SU-DHL-6 (cell line): ENCODE measurements around the gene ZFP36L1.
"Not testable (repeated sequence)": the region's sequence is repeated elsewhere in the genome, so short reads cannot be mapped to it uniquely, and the experiment has no call there.

ENCODE experiments used
- H2AFZ ChIP-seq: fragments of 200-600 bp; sonication (generic); 2 replicates; pipeline ENCODE4 v1.6.1; 2014; ENCODE audit warnings: low read depth, mild to moderate bottlenecking, moderate library complexity, mixed read lengths, antibody characterized with exemption, low read length; ENCODE audit not compliant: severe bottlenecking
- H3F3A ChIP-seq: fragments of 200-600 bp; shearing (Covaris generic); 2 replicates; pipeline ENCODE4 v1.6.0; 2016; ENCODE audit warnings: antibody characterized with exemption, mild to moderate bottlenecking; ENCODE audit not compliant: insufficient read depth
- H3K27ac ChIP-seq: fragments of 200-600 bp; sonication (generic); 2 replicates; pipeline ENCODE4 v1.5.1; 2016; ENCODE audit warnings: low read depth, mild to moderate bottlenecking, low read length, moderate library complexity, mixed read lengths
- H3K27me3 ChIP-seq: fragments of 200-600 bp; sonication (generic), shearing (Covaris generic); 2 replicates; pipeline ENCODE4 v1.6.0; 2014; ENCODE audit warnings: mild to moderate bottlenecking, low read length
- H3K36me3 ChIP-seq: fragments of 200-600 bp; sonication (generic); 2 replicates; pipeline ENCODE4 v1.6.1; 2014; ENCODE audit warnings: mild to moderate bottlenecking, low read length, mixed read lengths
- H3K4me2 ChIP-seq: fragments of 300-600, 200-600 bp; shearing (Covaris generic), sonication (generic); 2 replicates; pipeline ENCODE4 v1.6.0; 2014; ENCODE audit warnings: low read length, low read depth, mild to moderate bottlenecking; ENCODE audit not compliant: poor library complexity, severe bottlenecking
- H3K4me3 ChIP-seq: fragments of 200-600 bp; sonication (generic); 2 replicates; pipeline ENCODE4 v1.5.1; 2014; ENCODE audit warnings: antibody characterized with exemption, low read length, mild to moderate bottlenecking, mixed read lengths; ENCODE audit not compliant: insufficient read depth, poor library complexity, severe bottlenecking
- H3K79me2 ChIP-seq: fragments of 200-600 bp; sonication (generic); 2 replicates; pipeline ENCODE4 v1.6.1; 2014; ENCODE audit warnings: mild to moderate bottlenecking, low read length, moderate library complexity; ENCODE audit not compliant: insufficient read depth
- H3K9ac ChIP-seq: fragments of 200-600 bp; sonication (generic); 2 replicates; pipeline ENCODE4 v1.7.0; 2014; ENCODE audit warnings: mild to moderate bottlenecking, low read length
- H3K9me2 ChIP-seq: fragments of 200-600 bp; sonication (generic); replicated peaks from 2 replicates; pipeline ENCODE4 v1.6.1; 2014; ENCODE audit warnings: low read length; ENCODE audit not compliant: insufficient read depth
- H3K9me3 ChIP-seq: fragments of 200-600 bp; sonication (generic); 2 replicates; pipeline ENCODE4 v1.6.1; 2014; ENCODE audit warnings: low read length, mixed read lengths; ENCODE audit not compliant: insufficient read depth
- H4K20me1 ChIP-seq: fragments of 200-600 bp; sonication (generic); 2 replicates; pipeline ENCODE4 v1.6.1; 2014; ENCODE audit warnings: low read depth, mild to moderate bottlenecking, antibody characterized with exemption, low read length, moderate library complexity, mixed read lengths
- EZH2phosphoT487 ChIP-seq: fragments of 200-600 bp; sonication (generic), shearing (Covaris generic); conservative IDR thresholded peaks from 2 replicates; pipeline ENCODE4 v1.6.1; 2018; ENCODE audit warnings: mild to moderate bottlenecking, antibody characterized with exemption, low read length, moderate library complexity, mixed read lengths
- TF ChIP-seq, protein P1 (sequence below): fragments of 200-600 bp; sonication (generic); IDR thresholded peaks from one replicate; pipeline ENCODE4 v1.5.1; 2017; ENCODE audit warnings: antibody characterized with exemption, mild to moderate bottlenecking, low read length, moderate library complexity; ENCODE audit not compliant: insufficient read depth, poor library complexity, severe bottlenecking

ZFP36L1 gene

GRCh38 chr14:68768316-68768715 is 24.6 kb downstream of the ZFP36L1 start:
- Histone ChIP-seq H3K4me2 (no peak overlapping the region), H3K9me3 (no peaks in the 10 kb centered on the region), H3K9me2 (no peaks in the 10 kb centered on the region), H2AFZ (no peak overlapping the region), H3K27ac (no peak overlapping the region), H4K20me1 (no peaks in the 10 kb centered on the region), H3K36me3 (no peaks in the 10 kb centered on the region), H3K9ac (no peak overlapping the region), H3K79me2 (no peaks in the 10 kb centered on the region), H3F3A (no peaks in the 10 kb centered on the region), H3K4me3 (no peak overlapping the region), H3K27me3 (no peaks in the 10 kb centered on the region)
- TF ChIP-seq, protein P1, sequence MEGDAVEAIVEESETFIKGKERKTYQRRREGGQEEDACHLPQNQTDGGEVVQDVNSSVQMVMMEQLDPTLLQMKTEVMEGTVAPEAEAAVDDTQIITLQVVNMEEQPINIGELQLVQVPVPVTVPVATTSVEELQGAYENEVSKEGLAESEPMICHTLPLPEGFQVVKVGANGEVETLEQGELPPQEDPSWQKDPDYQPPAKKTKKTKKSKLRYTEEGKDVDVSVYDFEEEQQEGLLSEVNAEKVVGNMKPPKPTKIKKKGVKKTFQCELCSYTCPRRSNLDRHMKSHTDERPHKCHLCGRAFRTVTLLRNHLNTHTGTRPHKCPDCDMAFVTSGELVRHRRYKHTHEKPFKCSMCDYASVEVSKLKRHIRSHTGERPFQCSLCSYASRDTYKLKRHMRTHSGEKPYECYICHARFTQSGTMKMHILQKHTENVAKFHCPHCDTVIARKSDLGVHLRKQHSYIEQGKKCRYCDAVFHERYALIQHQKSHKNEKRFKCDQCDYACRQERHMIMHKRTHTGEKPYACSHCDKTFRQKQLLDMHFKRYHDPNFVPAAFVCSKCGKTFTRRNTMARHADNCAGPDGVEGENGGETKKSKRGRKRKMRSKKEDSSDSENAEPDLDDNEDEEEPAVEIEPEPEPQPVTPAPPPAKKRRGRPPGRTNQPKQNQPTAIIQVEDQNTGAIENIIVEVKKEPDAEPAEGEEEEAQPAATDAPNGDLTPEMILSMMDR = no peak
- TF ChIP-seq EZH2phosphoT487 = no peak

DNA sequence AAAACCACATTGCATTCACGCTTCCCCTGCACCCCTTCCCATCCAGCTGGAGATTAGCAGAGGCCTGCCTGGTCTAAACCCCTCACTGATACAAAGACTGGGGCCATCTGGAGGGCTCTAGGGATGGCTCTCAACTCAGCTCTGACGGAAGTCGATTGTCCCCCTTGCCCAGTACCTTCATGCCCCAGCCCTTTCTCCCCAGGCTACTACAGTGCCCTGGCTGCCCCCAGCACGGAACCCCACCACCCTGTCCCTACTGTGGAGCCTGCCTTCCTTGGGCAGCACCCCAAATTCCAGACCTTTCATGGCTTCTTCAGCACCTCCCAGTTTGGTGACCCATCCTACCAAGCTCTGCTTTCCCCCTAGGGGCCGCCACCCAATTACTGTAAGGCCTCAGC is 25.6 kb downstream of the ZFP36L1 start:
- no peaks in the 10 kb centered on the region for H3F3A ChIP-seq
- H3K36me3 ChIP-seq = no peaks in the 10 kb centered on the region
- no peaks in the 10 kb centered on the region for H4K20me1 ChIP-seq
- no peaks in the 10 kb centered on the region for H3K9me2 ChIP-seq
- H3K27ac ChIP-seq = no peak overlapping the region
- H3K9ac ChIP-seq = no peak overlapping the region
- H2AFZ ChIP-seq = no peak overlapping the region
- no peak overlapping the region for H3K4me3 ChIP-seq
- no peaks in the 10 kb centered on the region for H3K27me3 ChIP-seq
- H3K9me3 ChIP-seq = no peaks in the 10 kb centered on the region
- H3K79me2 ChIP-seq = no peaks in the 10 kb centered on the region
- no peak for TF ChIP-seq EZH2phosphoT487
- TF ChIP-seq, protein P1 = no peak
- H3K4me2 ChIP-seq = no peak overlapping the region

DNA sequence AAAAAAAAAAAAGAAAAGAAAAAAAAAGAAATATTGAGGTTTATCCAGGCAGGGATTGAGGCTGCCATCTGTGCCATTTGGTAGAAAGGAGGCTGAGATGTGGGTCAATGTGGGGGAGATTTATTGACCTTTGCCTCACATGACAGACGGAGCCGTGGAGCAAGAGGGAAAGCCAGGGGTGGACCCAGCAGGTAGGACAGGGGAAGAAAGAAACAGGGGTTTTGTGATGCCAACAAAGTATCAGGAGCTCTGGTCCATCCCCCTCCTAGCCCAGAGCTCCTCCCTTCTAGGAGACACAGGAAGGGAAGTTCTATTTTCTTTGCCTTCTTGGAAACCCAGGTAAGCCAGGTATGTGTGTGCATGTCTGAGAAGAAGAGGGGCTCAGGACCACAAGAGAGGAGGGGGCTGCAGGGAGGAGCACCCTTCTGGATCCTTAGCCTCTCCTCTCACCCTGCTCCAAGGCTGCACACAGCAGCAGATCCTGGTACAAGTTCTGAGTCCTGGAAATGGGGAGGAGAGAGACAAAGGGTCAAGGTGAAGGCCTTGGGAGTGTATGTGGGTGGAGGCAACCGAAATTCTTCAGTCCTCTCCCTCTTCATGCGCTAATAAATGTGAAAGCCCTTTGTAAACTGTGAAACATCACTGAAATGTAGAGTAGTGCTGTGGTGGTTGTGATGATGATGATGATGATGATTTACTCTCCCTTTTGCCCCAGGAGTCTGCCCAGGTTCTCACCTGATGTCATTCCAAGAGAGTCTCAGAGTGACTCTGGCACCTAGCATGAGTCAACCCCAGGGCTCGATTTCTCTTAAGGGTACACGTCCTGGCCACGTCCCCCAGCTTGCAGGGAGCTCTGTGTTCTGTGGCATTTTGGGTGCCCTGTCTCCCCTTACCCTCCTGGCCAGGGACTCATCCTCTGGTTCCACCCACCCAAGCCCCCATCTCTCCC is 26.3 kb downstream of the ZFP36L1 start:
- H3K36me3 ChIP-seq = no peaks in the 10 kb centered on the region
- H3F3A ChIP-seq = no peaks in the 10 kb centered on the region
- H3K27me3 ChIP-seq = no peaks in the 10 kb centered on the region
- H3K79me2 ChIP-seq = no peaks in the 10 kb centered on the region
- no peak overlapping the region for H3K27ac ChIP-seq
- H3K9me2 ChIP-seq = no peaks in the 10 kb centered on the region
- no peak overlapping the region for H3K9ac ChIP-seq
- H3K4me3 ChIP-seq = no peak overlapping the region
- H2AFZ ChIP-seq = no peak overlapping the region
- H3K9me3 ChIP-seq = no peaks in the 10 kb centered on the region
- no peak overlapping the region for H3K4me2 ChIP-seq
- no peaks in the 10 kb centered on the region for H4K20me1 ChIP-seq
- no peak for TF ChIP-seq EZH2phosphoT487
- TF ChIP-seq, protein P1 = no peak

- H3K4me2 ChIP-seq, H3K9me3 ChIP-seq, H3K9me2 ChIP-seq, H3K9ac ChIP-seq, H3F3A ChIP-seq, H3K79me2 ChIP-seq, H3K27ac ChIP-seq, H3K27me3 ChIP-seq, H4K20me1 ChIP-seq, H3K4me3 ChIP-seq, H2AFZ ChIP-seq, H3K36me3 ChIP-seq: not testable (repeated sequence)
Measured at GRCh38 chr14:68763843-68764242, 29.0 kb downstream of the ZFP36L1 start.
